Erythroblast (primary cell): Measurements from ENCODE around the gene SUSD6.
A peak's percentile ranks its signal among the peaks of the same experiment; 100 is the strongest.
"Not testable (repeated sequence)": the region's sequence is repeated elsewhere in the genome, so short reads cannot be mapped to it uniquely, and the experiment has no call there.

Experiments used
- DNase-seq, 2 experiments: peaks; one replicate each; lab custom pipeline; 2025; lab: John Stamatoyannopoulos, UW
- GATA1 ChIP-seq: IDR thresholded peaks from 2 replicates; pipeline ENCODE4 v1.6.1; 2011; ENCODE audit warnings: low read depth, mild to moderate bottlenecking, control low read depth, low read length, moderate library complexity
- POLR2A ChIP-seq: IDR thresholded peaks from 2 replicates; pipeline ENCODE4 v1.6.1; 2011; ENCODE audit warnings: mild to moderate bottlenecking, low read length

Gene SUSD6

DNA sequence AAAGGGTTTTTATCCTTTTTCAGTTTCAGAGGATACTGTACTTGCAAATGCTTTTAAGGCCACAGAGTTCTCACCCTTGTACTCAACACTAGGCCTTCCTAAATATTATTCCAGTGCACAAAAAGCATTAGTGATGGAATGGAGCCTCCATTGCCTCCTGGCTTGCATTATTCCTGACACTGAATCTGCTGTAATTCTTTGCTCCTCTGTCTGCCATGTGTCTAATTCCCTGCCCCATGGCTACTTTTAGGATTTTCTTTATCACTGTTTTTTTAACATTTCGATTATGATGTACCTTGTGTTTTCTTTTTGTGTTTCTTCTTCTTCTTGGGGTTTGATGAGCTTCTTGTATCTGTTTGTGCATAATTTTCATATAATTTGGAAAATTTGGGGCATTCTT is 29.5 kb downstream of the SUSD6 start:
- TF ChIP-seq POLR2A (no peak), GATA1 (no peak)
- peak; percentile 13 to 27 for DNase-seq

DNA sequence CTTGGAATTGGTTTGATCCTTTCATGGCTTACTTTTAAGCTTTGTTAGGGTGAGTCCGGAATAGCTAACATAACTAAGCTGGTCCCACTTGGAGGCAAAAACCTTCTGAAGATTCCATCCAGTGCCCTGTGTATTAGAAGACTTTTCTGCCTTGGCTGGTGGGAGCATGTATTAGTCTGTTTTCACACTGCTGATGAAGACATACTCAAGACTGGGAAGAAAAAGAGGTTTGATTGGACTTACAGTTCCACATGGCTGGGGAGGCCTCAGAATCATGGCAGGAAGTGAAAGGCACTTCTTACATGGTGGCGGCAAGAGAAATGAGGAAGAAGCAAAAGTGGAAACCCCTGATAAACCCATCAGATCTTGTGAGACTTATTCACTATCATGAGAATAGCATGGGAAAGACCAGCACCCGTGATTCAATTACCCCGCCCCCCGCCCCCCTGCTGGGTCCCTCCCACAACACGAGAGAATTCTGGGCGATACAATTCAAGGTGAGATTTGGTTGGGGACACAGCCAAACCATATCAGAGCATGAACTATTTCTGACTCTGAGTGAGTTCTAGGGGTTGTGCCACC is 30.9 kb downstream of the SUSD6 start:
- DNase-seq: not testable (repeated sequence)

DNA sequence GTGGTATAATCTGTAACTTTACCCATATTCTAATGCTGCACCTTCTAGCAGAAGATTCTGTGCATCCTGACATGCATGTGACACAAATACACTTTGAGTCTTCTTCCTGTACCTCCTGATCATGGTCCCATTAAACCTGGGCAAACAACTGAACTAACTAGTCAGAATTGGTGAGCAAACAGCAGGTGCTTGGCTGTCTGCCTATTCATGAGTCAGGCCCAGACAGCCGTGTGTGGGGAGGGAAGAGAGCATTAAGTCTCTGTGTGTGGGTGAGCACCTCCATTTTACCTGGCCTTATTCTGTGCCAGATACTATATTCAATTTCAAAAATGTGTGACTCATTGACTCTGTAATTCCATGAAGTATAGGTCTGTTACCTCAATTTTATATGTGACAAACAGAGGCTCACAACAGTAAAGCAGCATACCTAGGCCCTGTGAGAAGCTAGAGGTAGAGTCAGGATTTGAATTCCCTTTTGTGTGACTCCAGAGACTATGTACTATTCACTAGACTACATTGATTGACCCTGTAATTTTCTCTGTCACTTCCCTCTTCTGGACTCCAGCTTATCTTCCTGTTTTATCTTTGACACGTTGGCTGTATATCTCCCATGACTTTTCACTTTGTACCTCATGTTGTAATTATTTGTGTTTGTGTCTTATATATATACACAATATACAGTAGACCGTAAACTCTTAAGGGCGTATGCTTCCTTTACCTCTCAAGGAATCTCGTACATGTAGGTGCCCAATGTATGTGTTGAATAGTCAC is 32.2 kb downstream of the SUSD6 start:
- TF ChIP-seq GATA1: no peak
- TF ChIP-seq POLR2A: no peak
- DNase-seq: peak; percentile 61 to 81

DNA sequence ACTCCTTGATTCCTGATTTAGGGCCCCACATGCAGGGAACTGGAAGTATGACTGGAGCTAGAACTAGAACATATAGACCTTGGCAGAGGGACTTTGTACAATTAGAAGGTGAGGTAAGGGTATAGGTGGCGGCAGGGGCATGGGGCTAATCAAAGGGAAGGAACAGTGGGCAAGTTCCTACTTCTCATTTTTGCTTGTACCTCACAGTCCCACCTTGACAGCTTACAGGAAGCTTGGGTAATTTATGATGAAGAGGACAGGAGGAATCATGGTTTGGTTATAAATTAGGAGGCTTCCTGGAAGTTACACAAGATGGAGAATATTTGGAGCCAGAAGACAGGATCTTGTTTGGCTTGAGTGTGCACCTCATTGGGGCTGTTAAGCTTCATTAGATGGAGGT is 33.4 kb downstream of the SUSD6 start:
- TF ChIP-seq GATA1 (no peak), POLR2A (no peak)
- DNase-seq: no peak

DNA sequence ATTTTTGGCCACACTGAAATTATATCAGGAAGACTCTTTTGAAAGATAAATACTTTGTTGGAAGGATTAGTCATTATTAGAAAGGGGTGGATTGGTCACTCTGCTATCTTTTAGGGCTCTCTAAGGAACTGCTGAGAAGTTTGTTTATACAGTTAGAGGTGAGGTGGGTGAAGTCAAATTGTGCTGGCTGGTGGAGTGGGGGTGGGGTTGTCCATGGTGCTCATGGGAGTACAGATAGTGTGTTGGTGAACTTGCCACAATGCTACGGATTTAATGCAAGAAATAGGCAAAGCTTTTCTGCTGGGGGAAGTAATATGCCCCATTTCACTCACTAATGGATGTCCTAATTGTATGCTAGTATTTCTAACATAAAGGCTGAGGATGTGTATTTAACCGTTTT is 35.8 kb downstream of the SUSD6 start:
- TF ChIP-seq POLR2A (no peak), GATA1 (no peak)
- DNase-seq: peak; percentile 29 to 57

DNA sequence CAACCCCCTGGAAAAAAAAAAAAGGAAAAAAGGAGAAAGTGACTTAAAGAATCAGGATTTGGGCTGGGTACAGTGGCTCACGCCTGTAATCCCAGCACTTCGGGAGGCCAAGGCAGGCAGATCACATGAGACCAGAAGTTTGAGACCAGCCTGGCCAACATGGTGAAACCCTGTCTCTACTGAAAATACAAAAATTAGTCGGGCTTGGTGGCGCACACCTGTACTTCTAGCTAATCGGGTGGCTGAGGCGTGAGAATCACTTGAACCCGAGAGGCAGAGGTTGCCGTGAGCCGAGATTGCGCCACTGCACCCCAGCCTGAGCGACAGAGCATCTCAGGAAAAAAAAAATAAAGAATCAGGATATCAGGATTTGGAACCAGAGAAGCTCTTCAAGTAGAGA is 36.2 kb downstream of the SUSD6 start:
- DNase-seq: not testable (repeated sequence)

DNA sequence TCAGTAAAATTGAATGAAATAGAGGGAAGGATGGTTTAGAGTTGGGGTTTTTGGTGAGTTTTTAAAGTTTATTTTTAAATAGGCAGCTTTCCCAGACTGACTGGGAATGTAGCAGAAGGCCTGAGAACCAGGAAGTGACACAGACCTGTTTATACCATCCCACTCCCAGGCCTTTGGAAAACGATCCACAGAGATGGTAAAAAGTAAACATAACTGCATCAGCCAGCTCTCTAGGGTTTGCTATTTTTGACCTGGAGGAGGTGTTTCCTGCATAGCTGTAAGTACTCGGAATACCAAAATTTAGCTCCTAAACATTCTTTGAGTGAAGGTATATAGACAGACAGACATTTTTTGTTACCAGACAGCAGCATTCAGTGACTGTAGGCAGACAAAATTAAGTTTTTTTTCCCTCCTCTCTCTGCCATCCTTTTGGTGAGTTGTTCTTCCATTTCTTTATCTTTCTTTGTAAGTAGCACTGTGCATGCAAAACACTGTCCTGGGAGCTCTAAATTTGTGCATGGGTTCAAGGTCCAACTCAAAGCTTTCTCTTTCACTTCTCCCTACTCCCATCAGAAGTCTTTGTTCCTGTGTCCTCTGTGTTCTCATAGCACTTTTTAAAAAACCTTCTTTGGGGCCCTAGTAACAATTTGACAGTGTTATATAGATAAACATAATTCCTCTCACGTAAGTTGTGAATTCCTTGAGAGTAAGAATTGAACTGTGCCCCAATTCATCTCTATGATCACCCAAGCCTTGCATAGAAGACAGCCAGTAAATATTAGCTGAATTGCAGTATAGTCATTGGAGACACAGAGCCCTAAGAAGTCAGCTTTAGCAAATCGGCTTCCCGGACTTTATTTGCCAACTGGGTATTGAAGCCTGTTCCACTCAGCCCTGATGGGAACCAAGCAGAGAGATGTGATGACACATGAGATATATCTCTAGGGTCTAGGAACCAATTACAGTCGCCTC is 37.4 kb downstream of the SUSD6 start:
- TF ChIP-seq GATA1: no peak
- TF ChIP-seq POLR2A: no peak
- DNase-seq: peak; percentile 29 to 69

DNA sequence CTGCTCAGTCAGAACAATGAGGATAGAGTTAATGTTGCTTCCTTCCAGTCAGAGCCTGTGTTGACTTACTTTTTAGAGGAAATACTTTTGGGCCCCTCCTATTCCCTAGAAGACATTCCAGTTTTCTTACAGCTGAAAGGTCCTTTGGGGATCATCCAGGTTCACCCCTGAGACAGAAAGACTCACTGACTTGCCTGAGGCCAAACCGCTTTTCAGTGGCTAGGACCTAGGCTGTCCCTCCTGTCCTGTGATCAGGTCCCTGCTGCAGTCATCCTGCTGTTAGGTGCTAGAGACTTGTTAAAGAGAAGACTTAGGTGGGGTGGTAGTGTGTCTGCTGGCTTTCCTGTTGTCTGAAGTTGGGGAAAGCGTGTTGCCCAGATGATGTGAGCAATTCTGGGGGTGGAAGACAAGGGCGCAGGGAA is 39.6 kb downstream of the SUSD6 start:
- peak in 1 of 2 experiments; percentile 33 for DNase-seq
- no peak for TF ChIP-seq POLR2A
- TF ChIP-seq GATA1: no peak

DNA sequence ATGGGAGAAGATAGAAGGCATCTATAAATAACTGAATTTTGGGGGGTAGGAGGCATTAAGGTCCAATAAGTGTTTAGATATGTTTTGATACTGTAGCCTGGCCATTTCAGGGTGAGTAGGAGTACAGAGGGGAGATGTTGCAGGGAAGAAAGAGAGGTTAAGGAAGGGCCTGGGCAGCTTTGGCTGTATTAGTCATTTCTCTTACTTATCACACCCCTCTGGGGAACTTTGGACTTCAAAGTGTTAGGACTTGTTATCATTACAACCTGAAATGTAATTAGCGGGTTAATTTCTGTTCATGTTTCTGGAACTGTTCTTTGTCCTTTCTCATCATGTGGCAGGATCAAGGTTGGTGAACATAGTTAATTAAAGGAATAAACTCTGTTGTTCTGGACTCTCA is 40.3 kb downstream of the SUSD6 start:
- no peak for TF ChIP-seq GATA1
- TF ChIP-seq POLR2A: no peak
- DNase-seq: peak; percentile 54 to 76

DNA sequence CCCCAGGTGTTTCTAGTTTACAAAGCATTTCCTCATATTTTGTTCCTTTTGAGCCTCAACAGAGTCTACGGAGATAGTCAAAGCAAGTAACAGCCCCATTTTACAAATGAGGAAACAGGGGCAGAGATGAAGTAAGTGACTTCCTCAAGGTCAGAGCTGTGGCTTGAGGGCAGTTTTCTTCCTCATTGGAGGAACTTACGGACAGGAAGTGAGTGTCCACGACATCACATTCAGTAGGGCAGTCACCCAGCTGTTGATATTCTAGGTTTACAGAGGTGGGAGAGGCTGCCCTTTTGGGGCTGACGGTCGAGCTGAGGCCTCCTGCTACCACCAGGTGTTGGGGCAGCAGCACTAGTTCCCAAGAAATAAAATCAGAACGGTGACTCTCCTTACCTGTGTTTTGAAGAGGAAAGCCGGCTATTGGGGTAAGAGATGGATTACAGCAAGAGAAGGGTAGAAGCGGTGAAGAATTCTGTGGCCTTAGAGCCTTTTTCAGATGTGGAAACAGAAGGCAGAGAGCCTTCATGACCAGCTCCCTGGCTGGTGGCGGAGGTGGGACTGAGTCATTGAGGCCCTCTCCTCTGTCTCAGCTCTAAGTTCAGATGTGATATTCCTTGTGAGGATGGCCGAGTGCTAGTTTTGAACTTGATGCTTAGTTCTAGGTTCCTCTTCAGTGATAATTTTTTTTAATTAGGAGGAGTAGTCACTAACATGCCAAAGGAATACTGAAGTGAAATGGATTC is 41.7 kb downstream of the SUSD6 start:
- peak in 1 of 2 experiments; percentile 32 for DNase-seq
- TF ChIP-seq GATA1 (no peak), POLR2A (no peak)

DNA sequence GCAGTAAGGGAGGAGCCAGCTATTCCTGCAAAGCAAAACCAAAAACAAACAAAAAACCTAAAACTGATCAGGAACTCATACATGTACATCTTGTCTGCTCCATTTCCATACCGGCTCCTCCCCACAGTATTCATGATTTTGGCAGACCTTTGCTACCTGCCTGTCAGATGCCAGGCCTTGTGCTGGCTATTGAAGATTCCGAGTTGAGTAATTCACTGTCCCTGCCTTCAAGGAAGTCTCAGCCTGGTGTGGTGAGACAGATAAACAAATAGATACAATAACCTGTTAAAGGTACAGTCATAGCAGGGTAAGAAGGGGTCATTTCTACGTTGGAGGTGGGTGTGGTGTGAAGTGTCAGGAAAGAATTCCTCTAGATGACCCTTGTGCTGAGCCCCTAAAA is 42.7 kb downstream of the SUSD6 start:
- no peak for TF ChIP-seq POLR2A
- no peak for TF ChIP-seq GATA1
- peak; percentile 9 to 25 for DNase-seq

DNA sequence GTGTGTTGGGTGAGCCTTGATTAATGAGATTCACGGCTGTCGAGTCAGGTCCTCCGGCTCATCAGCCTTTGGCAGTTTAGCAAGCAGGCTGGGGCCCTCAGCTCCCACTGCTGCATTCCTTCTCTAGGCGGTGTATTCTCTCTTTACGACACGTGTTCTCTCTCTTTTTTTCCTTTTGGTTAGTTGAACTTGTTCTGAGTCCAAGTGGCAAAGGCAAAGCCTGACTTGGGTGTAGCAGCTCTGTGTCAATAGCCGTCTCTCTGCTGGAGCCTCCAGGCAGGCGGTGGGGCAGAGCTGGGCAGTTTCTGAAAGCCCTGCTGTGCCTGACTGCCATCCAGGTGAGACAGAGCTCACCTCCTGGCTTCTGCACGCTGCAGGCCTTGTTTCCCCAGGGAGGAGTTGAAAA is 46.6 kb downstream of the SUSD6 start:
- TF ChIP-seq GATA1 (no peak), POLR2A (no peak)
- no peak for DNase-seq

DNA sequence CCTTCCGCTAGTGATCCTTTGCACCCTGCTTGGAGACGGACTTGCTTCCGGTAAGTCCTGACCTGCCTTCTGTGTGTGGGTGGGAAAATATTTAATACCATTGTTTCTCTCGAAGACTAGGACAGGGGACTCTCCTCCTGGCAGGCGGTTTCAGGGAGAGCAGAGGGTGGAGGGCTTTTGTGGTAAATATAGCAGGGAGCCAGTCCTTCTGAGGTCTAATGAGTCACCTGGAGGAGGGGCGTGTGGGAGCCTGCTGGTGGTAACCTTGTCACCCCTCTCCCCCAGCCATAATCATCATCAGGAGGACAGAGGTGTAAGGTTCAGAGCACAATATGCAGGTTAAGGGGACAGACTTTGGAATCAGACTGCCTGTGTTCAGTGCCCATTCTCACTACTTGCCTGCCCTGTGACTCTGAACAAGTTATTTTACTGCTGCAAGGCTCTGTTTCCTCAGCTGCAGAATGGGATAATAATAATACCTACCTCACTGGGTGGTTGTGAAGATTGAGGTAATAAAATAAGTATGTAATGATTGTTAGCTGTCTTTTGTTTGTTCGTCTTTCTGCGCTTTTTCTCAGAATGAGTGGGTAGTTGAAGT is 47.4 kb downstream of the SUSD6 start:
- TF ChIP-seq POLR2A (no peak), GATA1 (no peak)
- no peak for DNase-seq
